Activated naive CD4-positive, alpha-beta T cell treated with Interleukin-2 at 50 U/mL for 16 hours (primary cell): ENCODE measurements around the gene DIPK1A.

Source experiments
- DNase-seq: peaks from one replicate; pipeline ENCODE4 v3.0.0-alpha.2; 2020

DIPK1A gene

DNA sequence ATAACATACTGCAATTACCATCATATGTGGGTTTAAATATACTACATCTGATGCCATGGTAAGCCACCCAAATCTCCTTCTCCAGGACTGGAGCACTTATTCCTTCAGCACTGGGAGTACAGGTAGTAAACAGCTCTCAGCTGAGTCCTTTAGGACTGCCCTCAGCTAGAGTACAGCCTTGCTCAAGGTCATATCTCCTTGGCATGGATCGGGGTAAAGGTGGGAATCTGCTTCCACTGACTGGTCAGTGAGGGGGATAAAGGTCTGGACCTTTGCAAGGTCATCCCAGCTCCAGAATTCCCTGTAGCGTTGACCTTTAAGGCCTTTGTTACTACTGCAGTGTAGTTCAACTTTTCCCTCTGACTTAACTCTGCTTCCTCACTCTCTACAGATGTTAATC is 90.7 kb downstream of the DIPK1A start:
- no peak for DNase-seq

DNA sequence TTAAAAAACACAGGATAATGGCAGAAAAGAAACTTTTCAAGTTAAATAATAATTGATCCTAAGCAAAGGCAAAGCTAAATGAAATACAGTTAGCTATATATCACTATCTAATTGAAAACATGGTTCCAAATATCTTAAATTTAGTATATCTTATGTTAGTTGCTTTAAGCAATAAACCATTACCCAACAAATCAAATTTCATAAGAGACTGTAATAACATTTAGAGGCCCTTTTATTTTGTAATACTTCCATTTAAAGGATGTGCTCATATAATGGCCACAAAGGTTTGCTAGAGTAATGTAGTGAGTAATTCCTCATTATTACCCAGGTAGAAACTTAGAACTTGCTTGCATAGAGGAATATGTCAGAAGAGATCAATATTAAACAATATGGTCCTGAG is 97.1 kb downstream of the DIPK1A start:
- DNase-seq: no peak

DNA sequence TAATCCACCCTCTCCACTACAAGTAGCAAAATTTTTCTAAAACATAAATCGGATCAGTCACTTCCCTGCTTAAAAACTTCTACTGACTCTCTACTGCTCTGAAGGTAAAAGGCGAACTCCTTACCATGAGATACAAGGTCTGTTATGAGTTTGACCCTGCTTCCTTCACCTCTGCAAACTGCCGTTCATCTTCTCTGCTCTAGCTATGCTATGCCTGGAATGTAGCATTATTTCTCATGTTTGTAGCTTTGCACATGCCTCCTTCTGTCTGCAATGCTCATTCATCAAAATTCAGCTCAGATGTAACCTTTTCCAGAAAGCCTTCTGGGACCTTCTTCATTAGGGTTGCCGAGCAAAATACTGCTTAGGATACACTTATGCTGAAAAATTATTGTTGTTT is 98.7 kb downstream of the DIPK1A start:
- DNase-seq: no peak

DNA sequence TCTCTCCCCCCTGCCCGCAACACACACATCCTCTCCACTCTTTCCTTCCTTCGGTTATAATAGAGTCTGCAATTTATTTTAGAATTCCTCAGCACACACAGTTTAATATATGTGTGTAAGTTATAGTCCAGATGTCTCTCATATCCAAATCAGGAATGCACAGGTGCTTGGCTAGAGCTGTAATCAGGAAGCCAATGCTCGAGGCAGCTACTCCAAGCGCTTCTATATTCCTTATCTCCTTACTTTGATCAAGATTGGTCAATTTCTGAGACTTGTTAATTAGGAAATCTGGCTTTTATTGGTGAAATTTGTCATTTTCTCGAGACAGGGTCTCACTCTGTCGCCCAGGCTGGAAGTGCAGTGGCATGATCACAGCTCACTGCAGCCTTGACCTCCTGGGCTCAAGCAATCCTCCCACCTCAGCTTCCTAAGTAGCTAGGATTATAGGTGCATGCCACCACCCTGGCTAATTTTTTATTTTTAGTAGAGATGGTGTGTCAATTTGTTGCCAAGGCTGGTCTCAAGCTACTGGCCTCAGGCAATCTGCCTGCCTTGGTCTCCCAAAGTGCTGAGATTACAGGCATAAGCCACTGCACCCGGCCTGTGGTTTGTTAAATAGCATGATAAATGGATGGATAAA is 101.7 kb downstream of the DIPK1A start:
- no peak for DNase-seq

DNA sequence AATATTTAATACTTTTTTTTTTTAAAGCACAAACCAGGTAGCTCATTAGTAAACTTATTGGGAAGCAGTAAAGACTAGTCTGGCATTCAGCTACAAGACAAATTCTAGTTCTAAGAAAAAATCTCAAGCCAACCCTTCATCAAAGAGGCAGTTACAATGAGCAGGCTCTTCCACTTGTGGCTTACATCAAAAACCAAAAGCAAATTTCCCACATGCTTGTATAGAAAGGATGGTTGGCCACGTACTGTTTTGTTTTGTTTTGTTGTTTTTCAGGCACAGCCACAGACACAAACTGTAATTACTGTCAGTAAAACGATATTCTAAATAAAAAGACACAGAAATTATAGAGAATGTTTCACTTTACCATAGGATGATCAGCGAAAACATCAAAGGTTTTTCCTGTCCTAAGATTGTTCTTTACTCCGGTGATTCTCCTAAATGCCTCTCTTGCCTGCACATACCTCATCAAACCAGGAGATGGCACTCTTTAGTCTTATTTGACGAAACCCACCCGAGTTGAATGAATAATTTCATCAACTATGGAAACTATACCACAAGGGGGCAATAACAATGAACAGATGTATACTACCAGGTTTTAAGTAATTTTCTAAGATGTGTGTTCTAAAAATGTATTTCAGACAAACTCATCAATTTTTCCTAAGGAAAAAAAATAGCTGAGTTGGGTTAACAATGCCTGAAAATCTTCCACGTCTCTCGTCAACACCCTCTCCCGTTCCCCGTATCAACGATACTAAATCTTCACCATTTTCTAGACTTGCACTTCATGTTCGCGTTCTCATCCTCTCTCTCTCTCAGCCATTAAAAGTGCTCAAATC is 102.5 kb downstream of the DIPK1A start:
- DNase-seq: peak; percentile 36

DNA sequence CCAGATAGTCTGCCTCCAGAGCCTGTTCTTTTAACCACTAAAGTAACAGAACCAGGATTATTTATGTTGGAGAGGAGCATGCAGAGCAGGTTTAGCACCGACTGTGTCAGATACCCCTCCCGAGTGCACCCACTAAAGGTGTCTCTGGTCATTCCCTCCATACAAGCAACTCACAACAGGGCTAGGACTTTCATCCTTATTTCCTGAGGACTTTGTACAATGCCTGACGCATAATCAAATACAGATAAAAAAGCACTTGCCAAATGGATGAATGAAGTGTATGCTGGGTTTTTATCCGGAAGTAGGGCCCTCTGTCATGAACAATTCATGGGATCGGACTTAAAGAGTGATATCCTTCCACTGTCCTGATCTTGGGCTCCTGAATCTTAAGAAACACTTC is 103.4 kb downstream of the DIPK1A start:
- DNase-seq: no peak

DNA sequence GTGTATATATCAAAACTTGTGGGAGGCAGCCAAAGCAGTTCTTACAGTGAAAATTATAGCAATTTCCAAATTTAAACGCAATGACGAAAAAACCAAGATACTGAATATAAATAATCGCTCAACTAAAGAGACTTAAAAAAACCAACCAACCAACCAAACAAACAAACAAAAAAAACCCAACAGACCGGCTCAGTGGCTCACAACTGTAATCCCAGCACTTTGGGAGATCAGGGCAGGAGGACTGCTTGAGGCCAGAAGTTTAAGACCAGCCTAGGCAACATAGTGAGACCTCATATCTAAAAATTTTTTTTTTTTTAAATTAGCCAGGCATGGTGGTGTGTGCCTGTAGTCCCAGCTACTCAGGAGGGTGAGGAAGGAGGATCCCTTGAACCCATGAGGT is 106.0 kb downstream of the DIPK1A start:
- DNase-seq: no peak

DNA sequence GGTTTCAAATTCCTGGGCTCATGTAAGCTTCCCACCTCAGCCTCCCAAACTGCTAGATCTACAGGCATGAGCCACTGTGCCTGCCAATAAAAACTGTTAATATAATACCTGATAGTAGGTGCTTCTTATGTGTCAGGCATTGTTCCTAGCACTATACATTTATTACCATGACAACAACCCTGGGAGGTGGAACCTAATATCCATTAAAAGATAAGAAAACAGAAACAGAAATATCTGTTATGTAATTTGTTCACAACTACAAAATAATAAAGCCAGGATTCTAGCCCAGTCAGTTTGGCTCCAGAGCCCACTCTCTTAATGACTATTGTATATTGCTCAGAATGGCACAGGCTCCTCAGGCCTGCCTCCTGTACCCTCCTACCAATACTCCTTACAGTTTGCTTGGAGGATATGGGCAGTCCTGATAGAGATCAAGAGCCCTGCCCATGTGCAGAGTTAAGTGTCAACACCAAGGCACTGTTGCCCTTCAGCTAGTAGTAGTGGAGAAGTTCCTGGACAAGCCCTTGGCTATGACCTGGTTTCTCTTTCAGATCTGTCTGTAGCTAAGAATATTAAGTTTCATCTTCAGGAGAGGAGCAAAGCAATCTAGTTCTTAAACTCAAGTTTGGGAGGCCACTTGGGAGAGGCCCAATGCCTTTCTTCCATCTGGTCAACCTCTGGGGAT is 107.0 kb downstream of the DIPK1A start:
- DNase-seq: no peak

DNA sequence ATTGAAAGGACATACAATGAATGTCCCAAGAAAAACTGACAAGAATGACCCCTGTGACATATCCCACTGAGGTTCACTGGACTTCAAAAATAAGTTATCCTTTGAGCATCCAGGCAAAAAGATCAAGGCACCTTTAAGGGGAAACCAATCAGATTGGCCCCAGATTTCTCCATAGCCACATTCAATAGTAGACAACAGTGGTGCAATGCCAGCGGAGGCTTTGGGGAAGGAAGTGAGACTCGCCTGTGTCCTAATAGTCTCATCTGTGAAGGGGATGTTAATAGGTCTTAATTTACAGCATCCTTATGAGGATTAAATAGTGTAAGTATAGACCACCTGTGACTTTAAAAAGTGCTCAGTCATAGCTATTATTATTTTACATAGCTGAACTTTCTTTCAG is 108.0 kb downstream of the DIPK1A start:
- no peak for DNase-seq

DNA sequence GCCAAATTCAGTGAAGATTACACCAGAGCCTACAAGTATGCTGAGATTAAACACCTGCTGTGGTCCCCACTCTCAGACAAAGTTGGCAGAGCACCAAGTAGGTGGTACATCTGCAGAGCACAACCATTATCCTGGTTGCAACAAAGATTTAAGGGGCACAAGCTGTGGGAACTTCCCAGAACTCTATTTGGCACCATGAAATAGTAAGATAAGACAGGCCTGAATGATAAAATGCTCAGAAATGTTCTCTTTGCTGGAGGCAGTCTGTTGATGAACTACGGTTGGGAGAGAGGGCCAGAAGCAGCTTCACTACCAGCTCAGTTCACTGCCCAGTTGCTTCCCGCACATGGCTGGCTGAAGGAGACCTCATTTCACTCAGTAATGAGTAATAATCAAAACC is 109.5 kb downstream of the DIPK1A start:
- no peak for DNase-seq

DNA sequence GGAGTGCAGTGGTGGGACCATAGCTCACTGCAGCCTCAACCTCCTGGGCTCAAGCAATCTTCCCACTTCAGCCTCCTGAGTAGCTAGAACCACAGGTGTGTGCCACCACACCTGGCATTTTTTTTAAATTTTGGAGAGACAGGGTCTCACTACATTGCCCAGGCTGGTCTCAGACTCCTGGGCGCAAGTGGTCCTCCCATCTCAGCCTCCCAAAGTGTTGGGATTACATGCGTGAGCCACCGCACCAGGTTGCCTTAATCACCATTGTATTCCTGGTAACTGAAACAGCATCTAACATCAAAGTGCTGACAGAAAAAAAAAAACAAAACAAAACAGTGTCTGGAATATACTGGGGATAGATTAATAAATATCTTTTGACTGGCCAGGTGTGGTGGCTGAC is 111.2 kb downstream of the DIPK1A start:
- DNase-seq: no peak

DNA sequence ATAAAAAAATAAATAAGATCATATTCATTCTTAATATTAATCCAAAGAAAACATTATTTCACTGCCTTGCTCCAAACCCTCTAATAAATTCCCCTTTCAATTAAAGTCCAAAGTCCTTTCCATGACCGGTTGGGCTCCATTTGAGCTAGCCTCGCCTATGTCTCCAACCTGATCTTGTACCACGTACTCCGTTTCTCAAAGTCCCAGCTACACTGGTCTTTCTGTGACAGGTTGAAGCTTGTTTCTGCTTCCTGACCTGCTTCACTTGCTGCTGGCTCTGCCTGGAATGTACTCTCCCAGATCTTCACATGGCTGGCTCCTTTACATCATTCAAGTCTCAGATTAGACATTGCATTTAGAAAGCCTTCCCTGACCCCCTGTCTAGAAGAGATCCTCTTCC is 113.1 kb downstream of the DIPK1A start:
- DNase-seq: no peak

DNA sequence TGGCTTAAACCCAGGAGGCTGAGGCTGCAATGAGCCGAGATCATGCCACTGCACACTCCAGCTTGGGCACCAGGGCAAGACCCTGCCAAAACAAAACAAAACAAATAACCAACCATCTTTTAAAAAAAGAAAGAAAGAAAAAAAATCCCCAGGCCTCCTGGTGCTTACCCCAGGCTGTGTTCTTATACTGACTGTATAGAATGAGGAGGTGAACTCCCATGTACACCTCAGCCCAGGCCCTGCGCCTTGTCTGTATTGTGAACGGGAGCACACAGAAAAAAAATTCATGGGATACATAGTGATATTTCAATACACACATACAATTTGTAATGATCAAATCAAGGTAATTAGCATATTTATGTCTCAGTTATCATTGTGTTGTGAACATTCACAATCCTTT is 115.4 kb downstream of the DIPK1A start:
- no peak for DNase-seq

DNA sequence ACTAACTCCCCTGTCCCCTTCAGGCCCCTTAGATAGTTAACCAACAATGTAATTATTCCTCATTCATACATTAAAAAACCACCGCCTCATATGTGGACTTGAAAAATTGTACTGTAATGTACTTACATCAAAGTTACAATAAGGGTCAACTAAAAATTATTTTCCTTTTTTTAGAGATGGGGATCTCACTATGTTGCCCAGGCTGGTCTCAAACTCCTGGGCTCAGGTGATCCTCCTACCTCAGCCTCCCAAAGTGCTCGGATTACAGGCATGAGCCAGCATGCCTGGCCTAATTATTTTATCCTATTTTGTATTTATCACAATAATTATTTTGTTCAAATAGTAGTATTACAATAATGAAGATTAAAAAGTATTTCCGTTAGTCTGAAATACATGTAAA is 116.8 kb downstream of the DIPK1A start:
- DNase-seq: no peak

DNA sequence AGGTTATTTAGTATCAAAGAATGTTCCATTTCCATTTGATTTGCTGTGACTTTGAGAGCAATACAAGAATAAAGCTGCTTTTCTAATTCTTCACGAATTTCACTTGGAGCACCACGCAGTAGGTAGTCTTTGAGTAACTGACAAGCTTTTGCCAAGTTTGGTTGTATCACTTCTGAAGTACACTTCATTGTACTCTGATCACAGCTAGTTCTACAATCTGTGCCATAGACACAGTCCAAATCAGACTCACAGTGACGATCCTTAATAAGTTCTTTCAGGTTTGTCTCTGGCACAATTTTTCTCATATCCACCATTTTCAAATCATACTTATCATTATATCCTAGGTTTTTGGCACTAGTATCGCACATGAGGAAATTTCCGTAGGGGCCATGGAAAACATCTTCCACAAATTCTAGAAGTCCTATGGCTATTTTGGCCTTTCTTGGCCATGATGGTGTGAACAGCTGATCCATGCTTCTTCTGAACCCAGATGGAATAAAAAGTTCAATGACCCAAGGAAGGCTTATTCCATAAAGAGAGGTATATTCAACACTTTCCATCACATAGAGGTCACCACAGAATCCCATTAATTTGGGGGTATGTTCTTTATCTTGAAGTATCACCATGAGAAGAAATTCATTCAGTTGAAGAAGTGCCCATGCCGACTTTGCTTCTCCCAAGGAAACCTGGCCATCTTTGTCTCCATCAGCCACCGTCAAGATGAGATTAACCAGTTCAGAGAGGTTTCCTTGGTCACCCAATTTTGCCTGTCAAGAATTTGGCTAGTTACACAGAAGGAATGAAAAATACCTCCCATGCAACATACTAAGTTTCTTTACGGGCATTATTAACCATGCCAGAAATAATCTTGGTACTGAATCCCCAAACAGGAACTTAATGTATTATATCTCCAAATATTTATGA is 117.6 kb downstream of the DIPK1A start:
- no peak for DNase-seq

DNA sequence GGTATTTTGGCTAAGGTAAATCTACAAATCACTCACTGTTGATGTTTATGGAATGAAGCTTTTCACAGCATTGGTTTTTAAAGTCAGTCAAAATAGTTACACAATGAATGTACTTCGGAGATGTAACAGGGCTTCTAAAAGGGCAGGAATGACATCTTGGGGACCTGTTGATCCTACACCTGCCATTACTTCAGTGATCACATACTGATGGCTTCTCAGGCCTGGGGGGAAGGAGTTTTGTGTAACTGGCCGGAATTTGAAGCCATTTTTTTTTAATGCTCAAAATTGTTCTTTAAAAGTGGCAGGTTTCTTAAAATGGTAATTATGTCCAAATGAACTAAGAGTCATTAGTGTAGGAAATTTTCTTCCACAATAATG is 118.2 kb downstream of the DIPK1A start:
- DNase-seq: no peak

DNA sequence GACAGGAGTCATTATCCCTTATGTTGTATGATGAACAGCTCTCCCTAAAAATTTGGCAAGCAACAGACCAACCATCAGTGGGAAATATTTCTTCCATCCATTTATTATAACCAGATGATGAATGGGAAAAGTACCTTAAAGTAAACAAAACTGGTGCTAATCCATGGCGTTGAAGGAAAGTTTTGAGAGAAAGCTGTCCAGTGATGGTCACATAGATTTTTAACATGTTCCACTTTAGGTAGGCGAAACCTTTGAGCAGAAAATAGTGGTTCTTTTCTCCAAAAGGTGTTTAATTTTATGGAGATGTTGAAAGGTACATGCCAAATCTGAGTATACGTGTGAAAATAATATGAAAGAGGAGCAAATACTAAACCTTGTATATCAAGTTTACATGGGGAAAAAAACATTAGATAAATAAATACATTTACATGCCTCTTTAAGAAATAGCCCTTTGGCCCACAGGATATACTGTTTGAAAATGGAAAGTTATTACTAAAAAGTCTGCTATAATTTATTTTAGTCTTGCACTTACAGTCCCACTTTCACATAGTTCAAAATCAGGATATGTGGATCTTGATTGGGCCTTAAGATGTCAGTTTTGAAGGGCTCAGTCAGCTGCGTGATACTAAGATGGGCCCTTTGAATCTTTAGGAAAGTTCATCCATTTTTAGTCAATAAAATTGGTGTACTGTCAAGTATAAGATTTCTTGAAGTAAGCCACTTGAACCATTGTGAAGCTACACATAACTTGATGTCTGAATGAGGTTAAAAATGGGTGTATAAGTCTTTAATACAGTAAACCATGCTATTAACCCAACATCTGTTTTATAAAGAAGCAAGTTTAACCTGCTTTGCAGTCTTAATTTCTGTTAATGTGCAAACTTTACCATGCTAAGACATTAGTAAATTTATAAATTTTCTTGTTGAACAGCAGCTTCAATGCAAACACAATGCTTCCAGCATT is 118.9 kb downstream of the DIPK1A start:
- DNase-seq: no peak

DNA sequence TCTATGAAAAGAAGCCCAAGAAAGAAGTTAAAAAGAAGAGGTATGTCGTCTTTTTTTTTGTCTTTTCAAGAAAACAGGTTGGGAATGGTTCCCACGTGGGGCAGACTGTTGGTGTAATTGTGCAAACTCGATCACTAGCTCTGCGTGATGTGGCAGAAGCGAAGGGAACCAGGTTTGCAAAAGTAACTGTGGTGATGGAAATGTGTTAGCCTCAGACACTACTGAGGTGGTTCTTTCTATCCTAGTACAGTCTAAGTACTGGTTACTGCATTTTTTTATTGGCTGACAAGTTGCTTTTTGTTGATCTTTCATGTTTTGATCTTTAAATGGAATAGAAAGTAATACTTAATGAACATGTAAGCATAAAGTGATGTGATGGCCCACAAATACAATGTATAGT is 120.7 kb downstream of the DIPK1A start:
- DNase-seq: no peak

DNA sequence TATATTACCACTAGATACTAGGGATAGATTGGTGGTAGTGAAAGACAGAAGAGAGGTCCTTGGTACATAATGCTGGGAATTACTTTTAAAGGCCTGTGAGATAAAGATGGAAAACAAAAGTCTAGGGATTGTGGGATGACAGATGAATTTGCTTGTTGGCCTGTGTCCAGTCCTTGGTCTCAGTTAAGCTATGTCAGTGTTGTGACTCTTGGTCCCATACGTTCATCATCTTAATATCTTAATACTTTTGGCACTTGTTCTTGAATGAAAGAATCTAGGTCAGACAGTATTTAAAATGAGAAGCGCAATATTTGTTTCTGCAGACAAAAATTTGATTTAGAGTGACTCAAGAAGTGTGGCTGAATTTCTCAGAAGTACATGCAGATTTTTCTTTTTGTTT is 121.8 kb downstream of the DIPK1A start:
- no peak for DNase-seq

DNA sequence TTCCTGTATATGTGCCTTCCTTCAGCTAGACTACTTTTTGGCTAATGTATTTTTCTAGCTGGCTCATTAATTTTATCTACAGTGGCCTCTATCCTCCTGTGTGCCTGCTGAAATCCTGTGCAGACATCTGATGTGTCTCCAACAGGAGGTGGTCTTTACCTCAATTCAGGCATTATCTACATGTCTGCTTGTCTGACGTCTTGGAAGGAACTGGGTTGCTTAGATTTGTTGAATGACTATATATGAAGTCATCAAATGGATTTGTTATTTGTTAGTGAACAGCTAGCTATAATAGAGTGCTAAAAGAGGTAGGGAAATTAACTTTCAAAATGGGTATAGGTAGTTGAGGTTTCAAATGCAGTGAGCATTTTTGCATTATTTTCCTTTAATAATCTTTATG is 122.7 kb downstream of the DIPK1A start:
- DNase-seq: no peak

DNA sequence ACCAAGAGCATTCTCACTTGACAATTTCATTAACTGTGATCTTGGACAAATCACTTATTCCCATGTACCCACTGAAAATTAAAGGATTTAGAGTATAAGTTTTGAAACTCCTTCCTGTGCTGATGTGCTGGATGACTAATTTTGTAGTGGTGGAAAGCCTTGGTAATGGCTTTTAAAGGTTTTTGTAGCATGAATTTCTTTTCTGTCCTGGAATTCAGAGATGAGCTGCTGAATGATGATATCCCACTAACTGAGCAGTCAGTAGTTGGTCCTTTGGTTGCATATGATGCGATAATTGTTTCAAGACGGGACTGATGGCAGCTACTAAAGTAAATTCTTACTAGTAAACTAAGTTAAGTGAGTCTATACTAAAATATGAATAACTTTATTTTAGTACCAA is 124.2 kb downstream of the DIPK1A start:
- DNase-seq: no peak

DNA sequence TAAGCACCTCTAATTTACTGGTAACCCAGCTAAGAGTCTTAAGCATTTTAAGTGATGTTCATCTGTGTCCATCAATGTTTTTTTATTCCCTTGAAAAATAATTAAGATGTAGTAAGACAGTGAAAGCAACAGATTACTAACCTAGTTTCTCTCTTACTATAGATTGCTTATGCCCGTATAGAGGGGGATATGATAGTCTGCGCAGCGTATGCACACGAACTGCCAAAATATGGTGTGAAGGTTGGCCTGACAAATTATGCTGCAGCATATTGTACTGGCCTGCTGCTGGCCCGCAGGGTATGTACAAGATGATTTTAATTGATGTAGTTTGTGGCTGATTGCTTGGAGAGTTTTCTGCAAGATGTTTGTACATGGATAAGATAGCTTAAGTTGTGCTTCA is 126.6 kb downstream of the DIPK1A start:
- no peak for DNase-seq
